ENCODE measurements around the gene TNS1. TPM values are rescaled to one million over a fixed set of nuclear protein-coding genes. Genes with fewer than 3 reads are reported as not detected.

Gene TNS1
- polyA plus RNA-seq, 1 of the 3 experiments (the other 2 are of a cell fraction): 12.1 TPM

DNA sequence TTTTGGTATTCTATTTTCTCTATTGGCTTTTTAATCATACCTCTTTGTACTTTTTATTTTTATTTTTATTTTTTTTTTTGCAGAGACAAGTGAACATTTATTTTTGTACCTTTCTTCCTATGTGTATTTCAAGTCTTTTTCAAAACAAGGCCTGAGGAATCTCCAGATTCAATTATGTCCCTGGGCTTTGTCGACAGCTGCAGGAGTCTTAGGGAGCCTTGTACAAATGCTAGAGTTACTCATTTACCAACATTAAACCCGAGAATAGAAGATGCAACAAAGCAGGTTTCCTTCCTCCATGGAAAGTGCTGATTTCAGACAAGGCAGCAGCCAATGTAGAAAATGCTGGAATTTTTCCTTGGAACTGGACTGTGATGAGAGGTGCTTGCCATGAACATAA lies 242.8 kb downstream of the TNS1 start:
- TF ChIP-seq TCF12 (IDR thresholded peaks at IDR 0.05) (no peak), MAX (IDR thresholded peaks at IDR 0.05; ENCODE audit: low read depth) (no peak), FOSL2 (IDR thresholded peaks at IDR 0.05; ENCODE audit: borderline replicate concordance, low read depth) (no peak), ZBTB33 (IDR thresholded peaks at IDR 0.05; ENCODE audit: borderline replicate concordance, low read depth) (no peak), CHD2 (IDR thresholded peaks at IDR 0.05; ENCODE audit: low read length, partially characterized antibody) (no peak), PBX3 (IDR thresholded peaks at IDR 0.05) (no peak), YY1 (IDR thresholded peaks at IDR 0.05; ENCODE audit: low read depth) (no peak), SIN3A (IDR thresholded peaks at IDR 0.05; ENCODE audit: borderline replicate concordance, low read depth, low read length) (no peak), POLR2AphosphoS5 (IDR thresholded peaks at IDR 0.05; ENCODE audit: low read depth, low read length) (no peak), JUND (IDR thresholded peaks at IDR 0.05) (no peak), EP300 (IDR thresholded peaks at IDR 0.05; ENCODE audit: borderline replicate concordance in 1 of 2, low read depth in 1 of 2, low read length in 1 of 2) (no peak)
- TF ChIP-seq, protein P1, sequence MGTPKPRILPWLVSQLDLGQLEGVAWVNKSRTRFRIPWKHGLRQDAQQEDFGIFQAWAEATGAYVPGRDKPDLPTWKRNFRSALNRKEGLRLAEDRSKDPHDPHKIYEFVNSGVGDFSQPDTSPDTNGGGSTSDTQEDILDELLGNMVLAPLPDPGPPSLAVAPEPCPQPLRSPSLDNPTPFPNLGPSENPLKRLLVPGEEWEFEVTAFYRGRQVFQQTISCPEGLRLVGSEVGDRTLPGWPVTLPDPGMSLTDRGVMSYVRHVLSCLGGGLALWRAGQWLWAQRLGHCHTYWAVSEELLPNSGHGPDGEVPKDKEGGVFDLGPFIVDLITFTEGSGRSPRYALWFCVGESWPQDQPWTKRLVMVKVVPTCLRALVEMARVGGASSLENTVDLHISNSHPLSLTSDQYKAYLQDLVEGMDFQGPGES (IDR thresholded peaks at IDR 0.05; ENCODE audit: low read depth, low read length): no peak
- TF ChIP-seq, protein P2, sequence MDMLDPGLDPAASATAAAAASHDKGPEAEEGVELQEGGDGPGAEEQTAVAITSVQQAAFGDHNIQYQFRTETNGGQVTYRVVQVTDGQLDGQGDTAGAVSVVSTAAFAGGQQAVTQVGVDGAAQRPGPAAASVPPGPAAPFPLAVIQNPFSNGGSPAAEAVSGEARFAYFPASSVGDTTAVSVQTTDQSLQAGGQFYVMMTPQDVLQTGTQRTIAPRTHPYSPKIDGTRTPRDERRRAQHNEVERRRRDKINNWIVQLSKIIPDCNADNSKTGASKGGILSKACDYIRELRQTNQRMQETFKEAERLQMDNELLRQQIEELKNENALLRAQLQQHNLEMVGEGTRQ (IDR thresholded peaks at IDR 0.05; ENCODE audit: borderline replicate concordance, low read depth, low read length): no peak
- H3K4me1 ChIP-seq (ENCODE audit: control insufficient read depth in 1 of 2, insufficient read depth in 2 of 2, low read depth in 1 of 2, low read length in 1 of 2): peaks cover 0 to 4% of the 10 kb centered on the region in 2 experiments; a peak in 1 of 4 replicates
- H3F3A ChIP-seq (replicated peaks; ENCODE audit: insufficient read depth): peaks cover 6% of the 10 kb centered on the region
- no peak overlapping the region for H3K9ac ChIP-seq
- H3K4me3 ChIP-seq (ENCODE audit: low read depth in 2 of 2, low read length in 1 of 2): no peak overlapping the region
- no peaks in the 10 kb centered on the region for H4K20me1 ChIP-seq (ENCODE audit: insufficient read depth)
- 61% methylated on average over 2 of the region's 2 CpGs for whole genome bisulfite sequencing (ENCODE audit: low lambda C conversion rate)
- peaks cover 27% of the 10 kb centered on the region for H3K9me3 ChIP-seq
- POLR2A ChIA-PET: no interaction called here
- no peak overlapping the region for H2AFZ ChIP-seq (ENCODE audit: low read depth)
- no peak overlapping the region for H3K27ac ChIP-seq (ENCODE audit: low read depth in 2 of 2, low read length in 1 of 2)
- H3K36me3 ChIP-seq (replicated peaks in 1 of 2; ENCODE audit: control insufficient read depth in 1 of 2, insufficient read depth in 2 of 2, low read length in 1 of 2): peaks cover 0 to 37% of the 10 kb centered on the region in 2 experiments
- H3K4me2 ChIP-seq: no peak overlapping the region
- no peaks in the 10 kb centered on the region for H3K27me3 ChIP-seq (ENCODE audit: insufficient read depth)
- CTCF ChIA-PET: no interaction called here
- no peak for DNase-seq
- H3K9me2 ChIP-seq: no peaks in the 10 kb centered on the region
- no peaks in the 10 kb centered on the region for H3K79me2 ChIP-seq (ENCODE audit: insufficient read depth)
